Spleen (tissue), 11 donors: ENCODE data around the gene MT1X. TPM values are rescaled to one million over a fixed set of nuclear protein-coding genes. Genes with fewer than 3 reads are reported as not detected.

Experiments used
- DNase-seq: peaks from one replicate; pipeline ENCODE4 v3.0.0-alpha.2; 2020
- H3K27ac ChIP-seq, 8 donors: fragments of 200-600 bp; sonication (generic) in 7 of 8; 1 replicate in 4 of 8; 2 replicates in 4 of 8; pipeline versions ENCODE4 v1.5.0 to v1.8.0; 2016 to 2021; ENCODE audit warnings: inconsistent platforms in 4 of 8, mild to moderate bottlenecking in 4 of 8, moderate library complexity in 1 of 8
- H3K27me3 ChIP-seq, 7 donors: fragments of 200-600 bp; sonication (generic) in 6 of 7; replicated peaks in 1 of 7; 1 replicate in 4 of 7; 2 replicates in 3 of 7; pipeline versions ENCODE4 v1.5.0 to v1.8.0; 2016 to 2021; ENCODE audit warnings: inconsistent platforms in 3 of 7, mild to moderate bottlenecking in 1 of 7
- H3K36me3 ChIP-seq, 6 donors: fragments of 200-600 bp; sonication (generic) in 5 of 6; 1 replicate in 4 of 6; 2 replicates in 2 of 6; pipeline versions ENCODE4 v1.5.0 to v1.8.0; 2016 to 2021; ENCODE audit warnings: inconsistent platforms in 2 of 6
- H3K4me1 ChIP-seq, 6 donors: fragments of 200-600 bp; sonication (generic) in 5 of 6; 1 replicate in 3 of 6; 2 replicates in 3 of 6; pipeline versions ENCODE4 v1.5.0 to v1.8.0; 2016 to 2021; ENCODE audit warnings: inconsistent platforms in 3 of 6
- H3K4me3 ChIP-seq, 8 donors: fragments of 200-600 bp; sonication (generic) in 7 of 8; 1 replicate in 4 of 8; 2 replicates in 4 of 8; pipeline versions ENCODE4 v1.5.0 to v1.8.0; 2016 to 2021; ENCODE audit warnings: inconsistent platforms in 4 of 8, mild to moderate bottlenecking in 4 of 8, moderate library complexity in 2 of 8
- H3K9me3 ChIP-seq, 8 donors: fragments of 200-600 bp; sonication (generic) in 7 of 8; 1 replicate in 4 of 8; 2 replicates in 4 of 8; pipeline versions ENCODE4 v1.5.0 to v1.8.0; 2016 to 2021; ENCODE audit warnings: inconsistent platforms in 4 of 8
- POLR2A ChIP-seq, 3 donors: fragments of 450-650 bp; IDR thresholded peaks; one replicate each; pipeline ENCODE4 v1.5.1; 2017; ENCODE audit warnings: antibody characterized with exemption in 3 of 3, mild to moderate bottlenecking in 1 of 3
- POLR2AphosphoS5 ChIP-seq, 3 donors: sonication (generic); formaldehyde crosslinking; IDR thresholded peaks; one replicate each; pipeline ENCODE4 v1.5.1; 2017; ENCODE audit warnings: antibody characterized with exemption in 3 of 3
- WGBS, 5 donors: extraction: QIAGEN DNeasy Blood & Tissue Kit in 3 of 5; methylation state at CpG; one replicate each; pipeline versions ENCODE4 v1.1.5 to v1.1.7; 2013 to 2018; 5-methylcytosine and 5-hydroxymethylcytosine counted together
- intact Hi-C: fragments of 100-400 bp; cut with DNase I; formaldehyde crosslinking; loops from one replicate; pipeline ENCODE4 v1.15.0; 2023; ENCODE audit warnings: low total_unique reads
- polyA plus RNA-seq, 3 donors: library from polyadenylated mRNA; stranded (reverse); fragments of 200-250 nt; gene quantifications; one replicate each; pipeline ENCODE4 v1.2.1, GENCODE V29; 2013
- total RNA-seq, 7 donors: library from RNA; depleted of rRNA in 3 of 7; stranded (reverse); fragments of >200 nt in 3 of 7; fragmentation: NEBNext Ultra II Directional in 4 of 7; extraction: Animal tissue kit (Norgen Biotek cat#: 25700) in 4 of 7; gene quantifications; one replicate each; pipeline versions ENCODE4 v1.1.0 to v1.2.1, GENCODE V29; 2016 to 2021
- TF ChIP-seq, protein P1 (sequence below), 11 experiments: fragments of 200-600 bp in 7 of 11; fragments of 450-650 bp in 4 of 11; sonication (generic) in 4 of 11; IDR thresholded peaks in 8 of 11; conservative IDR thresholded peaks in 3 of 11; 1 replicate in 7 of 11; 2 replicates in 4 of 11; pipeline versions ENCODE4 v1.4.0 to v1.8.0; 2016 to 2021; ENCODE audit warnings: antibody characterized with exemption in 11 of 11, inconsistent platforms in 4 of 11, mild to moderate bottlenecking in 1 of 11
- donor health status: healthy with polysubstance abuse.
- donor health status: DM: no; HTN: no; CAD: no; lungs with moderate emphysema.
- donor health status: DM: no; HTN: no; CAD: no.
- donor health status: Bipolar disorder and iron deficiency.
- donor health status: healthy.
- donor health status: DM: no; HTN: no; CAD: no.
- donor health status: DM: yes; HTN: yes; CAD: no.

The MT1X gene
- total and polyA plus RNA-seq, 10 donors, result 13.0 to 113 (median 28.2) TPM

DNA sequence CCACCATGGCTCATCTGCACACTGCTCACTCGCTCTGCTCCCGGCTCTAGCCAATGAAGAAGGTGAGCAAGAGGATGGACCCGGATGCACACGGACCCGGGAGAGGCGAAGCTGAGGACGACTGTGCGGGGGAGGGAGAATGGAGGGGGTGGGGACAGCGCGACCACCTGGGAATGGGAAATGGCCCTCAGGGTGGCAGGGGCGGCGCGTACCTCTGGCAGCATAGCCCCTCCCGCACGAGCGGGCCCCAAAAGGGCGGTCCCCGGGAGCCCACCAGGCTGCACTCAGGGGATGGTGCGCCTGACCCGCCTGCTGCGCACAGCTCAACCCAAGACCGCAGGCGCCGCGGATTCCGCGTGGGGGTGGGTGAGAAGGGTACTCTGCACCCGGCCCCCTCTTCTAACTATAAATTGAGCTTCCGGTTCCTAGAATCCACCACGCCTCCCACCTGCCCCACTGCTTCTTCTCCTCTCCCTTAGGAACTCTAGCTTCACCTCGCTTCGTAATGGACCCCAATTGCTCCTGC, 6.5 kb upstream of the MT1X start:
- DNase-seq, result no peak
- no peaks in the 10 kb centered on the region for H3K36me3 ChIP-seq
- H3K4me1 ChIP-seq, result peaks cover 0 to 14% (median 9%) of the 10 kb centered on the region in 6 donors
- intact Hi-C loops, result no loop called here
- H3K27me3 ChIP-seq, result peaks cover 3 to 68% (median 11%) of the 10 kb centered on the region in 7 donors
- peak overlapping the region in 5 of 8 donors; percentile 16 to 54 (median 18) for H3K4me3 ChIP-seq
- H3K9me3 ChIP-seq, result no peaks in the 10 kb centered on the region
- TF ChIP-seq, protein P1, sequence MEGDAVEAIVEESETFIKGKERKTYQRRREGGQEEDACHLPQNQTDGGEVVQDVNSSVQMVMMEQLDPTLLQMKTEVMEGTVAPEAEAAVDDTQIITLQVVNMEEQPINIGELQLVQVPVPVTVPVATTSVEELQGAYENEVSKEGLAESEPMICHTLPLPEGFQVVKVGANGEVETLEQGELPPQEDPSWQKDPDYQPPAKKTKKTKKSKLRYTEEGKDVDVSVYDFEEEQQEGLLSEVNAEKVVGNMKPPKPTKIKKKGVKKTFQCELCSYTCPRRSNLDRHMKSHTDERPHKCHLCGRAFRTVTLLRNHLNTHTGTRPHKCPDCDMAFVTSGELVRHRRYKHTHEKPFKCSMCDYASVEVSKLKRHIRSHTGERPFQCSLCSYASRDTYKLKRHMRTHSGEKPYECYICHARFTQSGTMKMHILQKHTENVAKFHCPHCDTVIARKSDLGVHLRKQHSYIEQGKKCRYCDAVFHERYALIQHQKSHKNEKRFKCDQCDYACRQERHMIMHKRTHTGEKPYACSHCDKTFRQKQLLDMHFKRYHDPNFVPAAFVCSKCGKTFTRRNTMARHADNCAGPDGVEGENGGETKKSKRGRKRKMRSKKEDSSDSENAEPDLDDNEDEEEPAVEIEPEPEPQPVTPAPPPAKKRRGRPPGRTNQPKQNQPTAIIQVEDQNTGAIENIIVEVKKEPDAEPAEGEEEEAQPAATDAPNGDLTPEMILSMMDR (IDR thresholded peaks at IDR 0.05 in 8 of 11, conservative IDR thresholded peaks at IDR 0.05 in 3 of 11), result no peak
- no peak for TF ChIP-seq POLR2AphosphoS5 (IDR thresholded peaks at IDR 0.05)
- TF ChIP-seq POLR2A (IDR thresholded peaks at IDR 0.05), result no peak
- WGBS, 5 donors, result 2 to 7% (median 5%) methylated on average over 31 to 32 of the region's 32 CpGs
- H3K27ac ChIP-seq, result no peak overlapping the region

DNA sequence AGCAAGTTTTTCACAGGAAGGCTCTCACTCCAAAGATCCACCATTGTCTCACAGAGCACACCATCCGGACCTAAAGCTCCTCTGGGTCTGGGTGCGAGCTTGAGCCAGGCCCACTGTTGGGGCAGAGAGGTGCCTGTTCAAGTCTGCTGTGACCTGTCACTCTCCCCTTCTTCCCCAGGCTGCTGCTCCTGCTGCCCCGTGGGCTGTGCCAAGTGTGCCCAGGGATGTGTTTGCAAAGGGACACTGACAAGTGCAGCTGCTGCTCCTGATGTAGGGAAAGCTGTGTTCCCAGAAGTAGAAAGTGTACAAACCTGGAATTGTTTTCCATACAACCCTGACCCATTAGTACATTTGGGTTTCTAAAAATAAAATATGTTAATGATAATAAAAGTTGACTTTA, 4.8 kb upstream of the MT1X start:
- WGBS, 5 donors, result 81 to 93% (median 84%) methylated on average over 3 of the region's 3 CpGs
- no peak overlapping the region for H3K27ac ChIP-seq
- H3K9me3 ChIP-seq, result no peaks in the 10 kb centered on the region
- H3K27me3 ChIP-seq, result peaks cover 3 to 51% (median 9%) of the 10 kb centered on the region in 7 donors
- no peak overlapping the region for H3K4me3 ChIP-seq
- no peak for DNase-seq
- TF ChIP-seq POLR2A (IDR thresholded peaks at IDR 0.05) (no peak), POLR2AphosphoS5 (IDR thresholded peaks at IDR 0.05) (no peak)
- TF ChIP-seq, protein P1 (IDR thresholded peaks at IDR 0.05 in 8 of 11, conservative IDR thresholded peaks at IDR 0.05 in 3 of 11), result no peak
- H3K36me3 ChIP-seq, result no peaks in the 10 kb centered on the region
- H3K4me1 ChIP-seq, result peaks cover 0 to 29% (median 20%) of the 10 kb centered on the region in 6 donors
- intact Hi-C loops, result no loop called here

DNA sequence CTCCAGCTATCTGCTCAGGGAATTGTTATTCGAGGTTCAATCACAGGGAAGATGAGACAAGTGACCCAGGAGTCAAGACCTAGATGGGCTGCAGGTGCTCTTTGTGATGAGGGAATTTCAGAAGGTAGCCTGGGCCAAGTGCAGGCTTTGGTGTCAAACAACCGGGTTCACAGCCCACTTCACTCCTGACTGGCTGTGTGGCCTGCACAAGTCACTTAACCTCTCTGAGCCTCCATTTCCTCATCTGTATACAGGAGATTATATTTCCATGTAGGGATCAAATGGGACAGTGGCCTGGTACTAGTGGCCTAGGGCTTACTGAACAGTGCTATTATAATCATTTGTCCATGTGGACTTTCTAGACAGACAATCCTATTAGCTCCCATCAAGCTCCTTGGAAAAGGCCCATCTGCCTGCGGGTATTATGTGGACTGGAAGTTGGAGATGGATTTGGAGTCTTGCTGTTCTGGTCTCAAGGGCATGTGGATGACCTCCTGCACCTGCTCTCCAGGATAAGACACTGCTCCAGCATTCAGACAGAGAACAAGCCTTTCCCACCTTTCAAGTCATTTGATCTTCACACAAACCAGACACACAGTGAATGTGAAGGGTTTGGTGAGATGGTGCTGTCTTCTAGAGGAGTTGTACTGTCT, 3.1 kb upstream of the MT1X start:
- Histone ChIP-seq H3K27me3 (peaks cover 3 to 34% (median 9%) of the 10 kb centered on the region in 7 donors), H3K9me3 (no peaks in the 10 kb centered on the region), H3K4me3 (no peak overlapping the region), H3K36me3 (no peaks in the 10 kb centered on the region), H3K4me1 (peaks cover 0 to 44% (median 33%) of the 10 kb centered on the region in 6 donors), H3K27ac (no peak overlapping the region)
- WGBS, 5 donors, result 84 to 93% (median 91%) methylated on average over 3 of the region's 3 CpGs
- TF ChIP-seq POLR2AphosphoS5 (IDR thresholded peaks at IDR 0.05) (no peak), POLR2A (IDR thresholded peaks at IDR 0.05) (no peak)
- TF ChIP-seq, protein P1 (IDR thresholded peaks at IDR 0.05 in 8 of 11, conservative IDR thresholded peaks at IDR 0.05 in 3 of 11), result no peak
- intact Hi-C loops, result no loop called here
- DNase-seq, result no peak

DNA sequence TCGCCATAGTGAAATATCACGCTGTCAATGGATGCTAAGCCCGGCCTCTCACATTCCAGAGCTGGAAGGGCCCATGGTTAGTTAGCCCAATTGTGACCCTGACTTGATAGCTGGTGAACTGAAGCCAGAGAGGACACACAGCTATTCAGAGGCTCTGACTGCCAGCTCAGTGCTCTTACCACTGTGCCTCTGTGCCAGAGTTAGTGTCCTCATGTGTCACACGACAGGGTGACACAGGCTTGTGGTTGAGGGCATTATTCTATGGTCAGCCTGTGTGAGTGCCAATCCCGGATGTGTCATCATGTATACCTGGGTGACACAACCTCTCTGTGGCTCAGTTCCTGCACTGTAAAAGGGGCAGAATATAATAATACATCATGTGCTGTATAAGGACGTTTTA, 2.5 kb upstream of the MT1X start:
- TF ChIP-seq POLR2A (IDR thresholded peaks at IDR 0.05) (no peak), POLR2AphosphoS5 (IDR thresholded peaks at IDR 0.05) (no peak)
- TF ChIP-seq, protein P1 (IDR thresholded peaks at IDR 0.05 in 8 of 11, conservative IDR thresholded peaks at IDR 0.05 in 3 of 11), result no peak
- Histone ChIP-seq H3K4me3 (no peak overlapping the region), H3K36me3 (no peaks in the 10 kb centered on the region), H3K4me1 (peaks cover 0 to 44% (median 33%) of the 10 kb centered on the region in 6 donors), H3K9me3 (no peaks in the 10 kb centered on the region), H3K27me3 (peaks cover 3 to 30% (median 9%) of the 10 kb centered on the region in 7 donors), H3K27ac (no peak overlapping the region)
- no peak for DNase-seq
- WGBS, 5 donors, result 79 to 95% (median 86%) methylated on average over 5 to 6 of the region's 6 CpGs
- intact Hi-C loops, result loop anchor here (10.0 kb wide), 1 partner anchor 75 kb away; the partner anchor contains the start of gene MT2A
